NCI-H187 (cell line): ENCODE data around the gene NUMBL.
"Not testable (repeated sequence)": the region's sequence is repeated elsewhere in the genome, so short reads cannot be mapped to it uniquely, and the experiment has no call there.

Experiments
- DNase-seq, 2 experiments: peaks; one replicate each; lab custom pipeline; 2025; lab: John Stamatoyannopoulos, UW

The NUMBL gene

DNA sequence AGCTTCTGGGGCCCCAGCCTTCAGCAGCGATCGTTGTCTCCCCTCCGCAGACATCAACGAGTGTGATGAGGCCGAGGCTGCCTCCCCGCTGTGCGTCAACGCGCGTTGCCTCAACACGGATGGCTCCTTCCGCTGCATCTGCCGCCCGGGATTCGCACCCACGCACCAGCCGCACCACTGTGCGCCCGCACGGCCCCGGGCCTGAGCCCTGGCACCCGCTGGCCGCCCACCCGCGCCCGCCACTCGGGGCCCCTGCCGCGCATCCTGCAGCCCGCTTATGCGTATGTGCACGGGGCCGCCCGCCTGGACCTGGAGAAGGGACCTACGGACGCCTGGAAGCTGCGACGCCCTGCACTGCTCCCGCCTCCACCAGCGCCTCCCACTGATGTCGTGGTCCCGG lies 61.1 kb downstream of the NUMBL start:
- no peak for DNase-seq

DNA sequence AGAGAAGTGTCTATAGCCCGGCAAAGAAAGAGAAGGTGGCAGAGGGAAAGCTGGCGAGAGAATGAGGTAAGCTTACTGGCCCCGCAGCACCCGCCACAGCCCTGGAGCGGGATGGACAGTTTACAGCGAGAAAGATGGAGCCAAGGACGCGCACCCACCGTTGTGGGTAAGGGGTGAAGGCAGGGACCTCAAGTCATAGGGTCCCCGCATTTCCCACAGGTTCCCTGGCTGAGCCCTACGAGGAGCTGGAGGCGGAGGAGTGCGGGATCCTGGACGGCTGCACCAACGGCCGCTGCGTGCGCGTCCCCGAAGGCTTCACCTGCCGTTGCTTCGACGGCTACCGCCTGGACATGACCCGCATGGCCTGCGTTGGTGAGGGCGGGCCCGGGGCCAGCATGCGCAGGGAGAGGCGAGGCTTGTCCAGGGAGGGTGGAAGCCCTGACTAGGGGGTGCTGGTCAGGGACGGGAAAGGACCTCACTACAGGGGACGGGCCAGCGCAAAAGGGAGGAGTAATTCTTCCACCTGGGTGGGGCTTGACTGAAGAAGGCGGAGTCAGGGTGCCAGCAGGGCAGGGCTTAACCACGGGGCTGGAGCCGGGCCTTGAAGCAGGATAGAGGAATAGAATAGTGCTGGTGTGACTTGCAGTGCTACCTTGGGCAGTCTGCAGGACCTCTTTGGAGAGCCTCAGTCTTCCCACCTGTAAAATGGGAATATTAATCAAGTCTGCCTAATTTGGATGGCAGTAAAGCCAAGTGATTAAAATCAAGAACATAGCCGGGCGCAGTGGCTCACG lies 62.8 kb downstream of the NUMBL start:
- DNase-seq, result no peak

DNA sequence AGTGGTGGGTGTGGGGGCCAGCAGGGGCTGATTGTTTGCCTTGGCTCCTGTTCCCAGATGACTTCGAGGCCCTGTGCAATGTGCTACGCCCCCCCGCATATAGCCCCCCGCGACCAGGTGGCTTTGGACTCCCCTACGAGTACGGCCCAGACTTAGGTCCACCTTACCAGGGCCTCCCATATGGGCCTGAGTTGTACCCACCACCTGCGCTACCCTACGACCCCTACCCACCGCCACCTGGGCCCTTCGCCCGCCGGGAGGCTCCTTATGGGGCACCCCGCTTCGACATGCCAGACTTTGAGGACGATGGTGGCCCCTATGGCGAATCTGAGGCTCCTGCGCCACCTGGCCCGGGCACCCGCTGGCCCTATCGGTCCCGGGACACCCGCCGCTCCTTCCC lies 63.5 kb downstream of the NUMBL start:
- DNase-seq, result no peak

DNA sequence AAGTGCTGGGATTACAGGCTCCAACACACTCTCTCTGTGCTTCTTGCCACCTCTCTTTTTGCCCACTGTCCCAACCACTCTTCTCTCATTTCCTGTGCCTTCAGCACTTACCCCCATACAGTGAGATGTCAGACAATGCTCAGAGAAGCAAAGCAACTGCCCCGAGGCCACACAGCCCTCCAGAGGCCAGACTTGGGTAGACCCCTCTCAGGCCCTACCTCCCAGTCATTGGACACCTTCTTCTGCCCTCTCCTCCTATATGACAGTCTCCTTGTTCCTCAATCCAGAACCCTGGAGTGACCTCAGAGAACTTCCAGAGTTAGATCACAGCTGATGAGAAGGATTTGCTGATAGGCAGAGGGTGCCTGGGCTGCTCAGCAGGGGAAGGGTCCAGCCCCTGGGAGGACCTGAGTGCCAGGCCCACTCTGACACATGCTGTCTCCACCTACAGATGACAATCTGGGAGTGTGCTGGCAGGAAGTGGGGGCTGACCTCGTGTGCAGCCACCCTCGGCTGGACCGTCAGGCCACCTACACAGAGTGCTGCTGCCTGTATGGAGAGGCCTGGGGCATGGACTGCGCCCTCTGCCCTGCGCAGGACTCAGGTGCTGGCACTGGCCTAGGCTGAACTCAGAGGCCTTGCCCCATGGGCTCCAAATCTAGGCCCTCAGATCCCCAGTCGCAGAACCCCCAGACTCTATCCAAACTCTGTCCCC lies 64.9 kb downstream of the NUMBL start:
- DNase-seq, result no peak

DNA sequence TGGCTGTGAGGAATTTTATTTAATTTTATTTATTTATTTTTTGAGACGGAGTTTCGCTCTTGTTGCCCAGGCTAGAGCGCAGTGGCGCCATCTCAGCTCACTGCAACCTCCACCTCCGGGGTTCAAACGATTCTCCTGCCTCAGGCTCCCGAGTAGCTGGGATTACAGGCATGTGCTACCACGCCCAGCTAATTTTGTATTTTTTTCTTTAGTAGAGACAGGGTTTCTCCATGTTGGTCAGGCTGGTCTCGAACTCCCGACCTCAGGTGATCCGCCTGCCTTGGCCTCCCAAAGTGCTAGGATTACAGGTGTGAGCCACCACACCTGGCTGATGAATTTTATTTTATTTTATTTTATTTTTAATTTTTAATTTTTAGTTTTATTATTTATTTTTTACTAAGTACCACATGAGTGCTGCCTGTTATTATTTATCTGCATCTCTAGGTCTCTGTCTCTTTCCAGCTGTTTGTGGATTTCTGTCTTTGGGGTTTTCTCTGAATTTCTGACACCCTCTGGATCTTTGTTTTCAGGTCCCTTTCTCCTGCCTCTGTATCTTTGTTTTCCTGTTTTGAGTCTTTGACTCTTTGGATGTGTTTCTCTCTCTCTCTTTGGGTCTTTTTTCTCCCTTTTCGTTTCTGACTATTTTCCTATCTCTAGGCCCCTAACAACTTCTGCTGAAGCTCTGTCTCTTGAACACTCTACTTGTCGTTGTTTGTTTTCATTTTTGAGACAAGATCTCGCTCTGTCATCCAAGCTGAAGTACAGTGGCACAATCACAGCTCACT lies 65.9 kb downstream of the NUMBL start:
- not testable (repeated sequence) for DNase-seq

DNA sequence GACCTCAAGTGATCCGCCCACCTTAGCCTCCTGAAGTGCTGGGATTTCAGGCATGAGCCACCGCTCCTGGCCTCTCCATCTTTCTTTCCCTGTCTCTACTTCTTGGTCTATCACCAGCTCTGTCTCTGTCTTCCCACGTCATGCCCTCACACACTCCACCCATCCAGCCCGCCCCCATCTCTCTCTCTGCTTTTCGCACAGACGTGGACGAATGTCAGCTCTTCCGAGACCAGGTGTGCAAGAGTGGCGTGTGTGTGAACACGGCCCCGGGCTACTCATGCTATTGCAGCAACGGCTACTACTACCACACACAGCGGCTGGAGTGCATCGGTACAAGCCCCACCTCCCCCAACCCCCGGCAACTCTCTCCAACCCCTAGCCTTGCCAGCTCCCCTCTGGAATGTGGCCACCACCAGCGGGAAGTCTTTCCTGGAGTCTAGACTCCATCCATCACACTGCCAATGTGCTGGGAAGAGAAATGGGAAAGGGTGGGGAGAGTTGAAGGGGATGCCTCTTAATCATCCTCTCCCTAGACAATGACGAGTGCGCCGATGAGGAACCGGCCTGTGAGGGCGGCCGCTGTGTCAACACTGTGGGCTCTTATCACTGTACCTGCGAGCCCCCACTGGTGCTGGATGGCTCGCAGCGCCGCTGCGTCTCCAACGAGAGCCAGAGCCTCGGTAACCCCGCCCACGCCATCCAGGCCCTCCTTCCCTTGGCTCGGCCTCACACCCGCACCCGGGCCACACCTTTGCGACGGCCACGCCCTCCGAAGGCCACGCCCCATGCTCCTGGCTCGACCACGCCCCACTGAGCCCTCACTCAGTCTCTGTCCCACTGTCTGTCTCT lies 66.8 kb downstream of the NUMBL start:
- peak; percentile 94 to 97 for DNase-seq

DNA sequence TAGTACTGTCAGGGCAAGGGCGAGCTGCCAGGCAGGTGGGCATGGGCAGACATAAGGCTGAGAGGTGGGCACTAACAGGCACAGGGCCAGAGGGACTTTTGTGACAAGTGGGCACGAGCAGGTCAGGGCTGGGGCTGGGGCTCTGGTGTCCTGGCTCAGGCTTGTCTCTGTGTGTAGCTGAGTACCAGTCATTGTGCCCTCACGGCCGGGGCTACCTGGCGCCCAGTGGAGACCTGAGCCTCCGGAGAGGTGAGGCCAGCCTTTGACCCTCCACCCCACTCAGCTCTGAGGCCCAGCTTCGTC lies 67.7 kb downstream of the NUMBL start:
- no peak for DNase-seq

DNA sequence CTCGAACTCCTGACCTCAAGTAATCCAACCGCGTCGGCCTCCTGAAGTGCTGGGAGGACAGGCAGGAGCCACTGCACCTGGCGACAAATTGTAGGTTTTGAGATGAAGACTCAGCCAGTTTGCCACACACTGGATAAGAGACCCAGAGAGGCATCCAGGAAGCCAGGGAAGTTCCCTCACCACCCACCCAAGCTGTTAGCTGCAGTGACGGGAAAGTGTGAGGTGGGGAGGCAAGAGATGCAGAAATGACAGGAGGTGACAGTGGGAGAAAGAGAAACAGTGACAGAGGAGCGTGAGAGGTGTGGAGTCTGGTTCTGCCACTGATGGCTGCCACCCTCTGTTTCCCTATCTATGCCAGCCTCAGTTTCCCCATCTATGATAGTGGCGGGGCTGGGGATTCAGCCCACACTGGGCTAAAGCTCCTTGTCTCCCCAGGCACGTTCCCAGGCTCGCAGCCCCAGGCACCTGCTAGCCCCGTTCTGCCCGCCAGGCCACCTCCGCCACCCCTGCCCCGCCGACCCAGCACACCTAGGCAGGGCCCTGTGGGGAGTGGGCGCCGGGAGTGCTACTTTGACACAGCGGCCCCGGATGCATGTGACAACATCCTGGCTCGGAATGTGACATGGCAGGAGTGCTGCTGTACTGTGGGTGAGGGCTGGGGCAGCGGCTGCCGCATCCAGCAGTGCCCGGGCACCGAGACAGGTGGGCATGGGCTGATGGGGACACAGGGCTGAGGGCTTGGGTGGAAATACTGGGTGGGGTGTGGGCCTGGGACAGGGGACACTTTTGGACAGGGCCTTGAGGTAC lies 68.3 kb downstream of the NUMBL start:
- no peak for DNase-seq

DNA sequence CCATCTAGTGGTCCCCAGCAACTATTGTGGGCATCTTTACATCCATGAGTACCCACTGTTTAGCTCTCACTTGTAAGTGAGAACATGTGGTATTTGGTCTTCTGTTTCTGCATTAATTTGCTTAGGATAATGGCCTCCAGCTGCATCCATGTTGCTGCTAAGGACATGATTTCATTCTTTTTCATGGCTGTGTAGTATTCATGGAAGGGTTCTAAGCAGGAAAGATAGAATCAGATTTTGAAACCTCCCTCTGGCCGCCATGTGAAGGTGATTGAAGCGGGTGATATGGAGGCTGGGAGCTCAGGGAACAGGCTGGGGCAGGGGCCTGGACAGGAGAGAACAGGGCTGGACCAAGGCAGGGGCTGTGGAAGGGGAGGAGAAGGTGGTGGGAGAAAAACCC lies 69.2 kb downstream of the NUMBL start:
- DNase-seq, result no peak

DNA sequence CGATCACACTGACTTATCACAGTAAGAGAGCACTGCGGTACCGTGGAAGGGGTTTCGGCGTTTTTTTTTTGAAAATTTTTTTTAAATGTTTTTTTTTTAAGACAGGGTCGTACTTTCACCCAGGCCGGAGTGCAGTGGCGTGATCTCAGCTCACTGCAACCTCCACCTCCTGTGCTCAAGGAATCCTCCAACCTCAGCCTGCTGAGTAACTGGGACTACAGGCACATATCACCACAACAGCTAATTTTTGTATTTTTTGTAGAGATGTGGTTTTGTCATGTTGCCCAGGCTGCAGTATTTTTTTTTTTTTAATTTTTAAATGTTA lies 70.3 kb downstream of the NUMBL start:
- no peak for DNase-seq

DNA sequence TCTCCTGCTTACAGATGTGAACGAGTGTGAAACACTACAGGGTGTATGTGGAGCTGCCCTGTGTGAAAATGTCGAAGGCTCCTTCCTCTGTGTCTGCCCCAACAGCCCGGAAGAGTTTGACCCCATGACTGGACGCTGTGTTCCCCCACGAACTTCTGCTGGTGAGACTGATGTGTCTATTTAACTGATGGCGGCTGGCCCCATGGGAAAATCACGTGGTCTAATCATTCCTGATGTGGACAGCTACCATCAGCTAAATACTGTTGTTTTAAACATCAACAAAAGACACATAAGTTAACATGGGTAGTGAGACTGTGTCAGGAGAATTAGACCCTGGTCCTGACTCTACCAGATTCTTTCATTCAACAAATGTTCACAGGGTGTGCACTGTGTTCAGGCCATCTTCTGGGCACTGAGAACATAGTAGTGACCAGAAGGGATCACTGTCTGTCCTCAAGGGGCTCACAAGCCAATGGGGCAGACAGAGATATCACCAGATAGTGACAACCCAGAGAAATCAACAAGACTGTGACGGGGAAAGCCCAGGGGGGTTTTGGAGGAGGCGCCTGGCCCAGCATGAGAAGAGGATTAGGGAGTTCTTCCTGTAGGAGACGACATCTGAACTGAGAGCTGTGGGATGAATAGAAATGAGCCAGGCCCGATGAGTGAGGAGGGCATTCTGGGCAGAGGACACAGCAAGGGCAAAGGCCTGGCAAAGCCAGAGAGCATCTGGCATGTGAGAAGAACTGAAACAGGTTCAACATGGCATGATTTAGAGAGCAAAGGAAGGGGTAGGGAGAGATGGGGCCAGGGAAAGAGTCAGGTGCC lies 70.9 kb downstream of the NUMBL start:
- DNase-seq, result no peak

DNA sequence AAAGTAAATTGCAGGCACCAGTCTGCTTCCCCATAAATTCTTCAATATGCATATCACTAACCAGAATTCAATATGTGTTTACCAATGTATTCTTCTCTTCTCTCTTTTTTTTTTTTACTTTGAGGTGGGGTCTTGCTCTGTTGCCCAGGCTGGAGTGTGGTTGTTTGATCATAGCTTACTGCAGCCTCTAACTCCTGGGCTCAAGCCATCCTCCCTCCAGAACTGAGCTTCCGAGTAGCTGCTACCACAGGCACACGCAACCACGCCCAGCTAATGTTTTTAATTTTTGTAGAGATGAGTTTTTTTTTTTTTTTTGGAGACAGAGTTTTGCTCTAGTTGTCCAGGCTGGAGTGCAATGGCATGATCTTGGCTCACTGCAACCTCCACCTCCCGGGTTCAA lies 72.5 kb downstream of the NUMBL start:
- DNase-seq, result no peak

DNA sequence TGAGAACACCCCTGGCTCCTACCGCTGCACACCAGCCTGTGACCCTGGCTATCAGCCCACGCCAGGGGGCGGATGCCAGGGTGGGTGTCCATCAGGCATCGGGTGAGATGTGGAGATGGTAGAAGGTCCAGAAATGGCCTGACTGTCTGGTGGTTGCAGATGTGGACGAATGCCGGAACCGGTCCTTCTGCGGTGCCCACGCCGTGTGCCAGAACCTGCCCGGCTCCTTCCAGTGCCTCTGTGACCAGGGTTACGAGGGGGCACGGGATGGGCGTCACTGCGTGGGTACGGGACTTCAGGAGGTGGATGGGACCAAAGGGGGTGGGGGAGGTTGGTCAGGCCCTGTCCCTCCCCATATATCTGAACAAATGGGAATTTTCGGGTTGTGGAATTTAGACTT lies 73.5 kb downstream of the NUMBL start:
- DNase-seq, result no peak

DNA sequence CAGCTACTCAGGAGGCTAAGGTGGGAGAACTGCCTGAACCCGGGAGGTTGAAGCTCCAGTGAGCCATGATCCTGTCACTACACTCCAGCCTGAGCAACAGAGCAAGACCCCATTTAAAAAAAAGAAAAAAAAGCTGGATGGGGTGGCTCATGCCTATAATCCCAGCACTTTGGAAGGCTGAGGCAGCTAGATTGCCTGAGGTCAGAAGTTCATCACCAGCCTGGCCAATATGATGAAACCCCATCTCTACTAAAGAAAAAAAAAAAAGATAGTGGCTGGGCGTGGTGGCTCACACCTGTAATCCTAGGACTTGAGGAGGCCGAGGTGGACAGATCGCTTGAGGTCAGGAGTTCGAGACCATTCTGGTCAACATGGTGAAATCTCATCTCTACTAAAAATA lies 74.3 kb downstream of the NUMBL start:
- DNase-seq, result no peak
